Left ventricle myocardium inferior (tissue), 1 donor: ENCODE measurements around the gene HIRIP3. TPM values are rescaled to one million over a fixed set of nuclear protein-coding genes. Genes with fewer than 3 reads are reported as not detected.

Source experiments
- DNase-seq: peaks from one replicate; pipeline ENCODE4 v3.0.0-alpha.2; 2020
- H3K27ac ChIP-seq: fragments of 200-600 bp; replicated peaks from 2 replicates; pipeline ENCODE4 v1.8.0; 2021
- H3K27me3 ChIP-seq: fragments of 200-600 bp; 2 replicates; pipeline ENCODE4 v1.8.0; 2021; ENCODE audit warnings: low read depth
- H3K36me3 ChIP-seq: fragments of 200-600 bp; 2 replicates; pipeline ENCODE4 v1.8.0; 2021
- H3K4me1 ChIP-seq: fragments of 200-600 bp; 2 replicates; pipeline ENCODE4 v1.8.0; 2021
- H3K4me3 ChIP-seq: fragments of 200-600 bp; 2 replicates; pipeline ENCODE4 v1.8.0; 2021; ENCODE audit warnings: mild to moderate bottlenecking, moderate library complexity
- H3K9me3 ChIP-seq: fragments of 200-600 bp; replicated peaks from 2 replicates; pipeline ENCODE4 v1.8.0; 2021
- intact Hi-C: fragments of 100-400 bp; cut with micrococcal nuclease; formaldehyde crosslinking; loops from one replicate; pipeline ENCODE4 v1.11.0; 2022
- total RNA-seq: library from RNA; stranded (reverse); fragmentation: NEBNext Ultra II Directional; extraction: Animal tissue kit (Norgen Biotek cat#: 25700); gene quantifications from one replicate; pipeline ENCODE4 v1.2.1, GENCODE V29; 2021
- TF ChIP-seq, protein P1 (sequence below): fragments of 200-600 bp; IDR thresholded peaks from 2 replicates; pipeline ENCODE4 v1.8.0; 2021; ENCODE audit warnings: antibody characterized with exemption, mild to moderate bottlenecking, borderline replicate concordance
- donor health status: DM: no; HTN: yes; CAD: no; lungs with severe emphysema.

HIRIP3 gene
- total RNA-seq, 1 donor from 2014 or later, result 18.8 TPM

DNA sequence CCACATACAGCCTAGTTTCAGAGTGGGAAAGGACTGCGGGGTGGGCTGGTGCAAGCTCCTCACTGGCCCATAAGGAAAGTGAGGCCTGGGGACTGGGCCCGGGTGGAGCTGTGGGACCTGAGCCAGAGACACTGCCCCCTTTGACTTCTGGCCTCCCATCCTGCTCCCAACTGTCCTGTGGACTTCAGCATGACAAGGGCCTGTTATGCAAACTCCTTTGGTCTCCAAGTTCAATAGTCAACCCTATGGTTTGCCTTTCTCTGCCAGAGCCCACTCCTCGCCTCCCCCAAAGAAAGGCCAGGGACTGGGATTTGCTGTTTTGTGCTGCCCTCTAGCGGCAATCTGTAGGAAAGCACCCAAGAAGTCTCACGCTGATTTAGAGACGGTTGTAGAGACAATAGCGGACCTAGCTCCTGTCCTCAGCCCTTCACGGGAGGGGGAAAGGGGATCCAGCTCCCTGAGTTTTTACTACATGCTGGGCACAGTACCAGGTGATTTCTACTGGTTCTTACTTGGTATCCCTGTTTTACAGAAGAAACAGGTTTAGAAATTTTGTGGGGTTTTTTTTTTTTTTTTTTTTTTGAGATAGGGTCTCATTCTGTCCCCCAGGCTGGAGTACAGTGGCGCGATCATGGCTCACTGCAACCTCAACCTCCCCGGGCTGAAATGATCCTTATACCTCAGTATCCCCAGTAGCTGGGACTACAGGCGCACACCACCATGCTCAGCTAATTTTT is 36.8 kb upstream of the HIRIP3 start:
- intact Hi-C loops, result no loop called here
- TF ChIP-seq, protein P1, sequence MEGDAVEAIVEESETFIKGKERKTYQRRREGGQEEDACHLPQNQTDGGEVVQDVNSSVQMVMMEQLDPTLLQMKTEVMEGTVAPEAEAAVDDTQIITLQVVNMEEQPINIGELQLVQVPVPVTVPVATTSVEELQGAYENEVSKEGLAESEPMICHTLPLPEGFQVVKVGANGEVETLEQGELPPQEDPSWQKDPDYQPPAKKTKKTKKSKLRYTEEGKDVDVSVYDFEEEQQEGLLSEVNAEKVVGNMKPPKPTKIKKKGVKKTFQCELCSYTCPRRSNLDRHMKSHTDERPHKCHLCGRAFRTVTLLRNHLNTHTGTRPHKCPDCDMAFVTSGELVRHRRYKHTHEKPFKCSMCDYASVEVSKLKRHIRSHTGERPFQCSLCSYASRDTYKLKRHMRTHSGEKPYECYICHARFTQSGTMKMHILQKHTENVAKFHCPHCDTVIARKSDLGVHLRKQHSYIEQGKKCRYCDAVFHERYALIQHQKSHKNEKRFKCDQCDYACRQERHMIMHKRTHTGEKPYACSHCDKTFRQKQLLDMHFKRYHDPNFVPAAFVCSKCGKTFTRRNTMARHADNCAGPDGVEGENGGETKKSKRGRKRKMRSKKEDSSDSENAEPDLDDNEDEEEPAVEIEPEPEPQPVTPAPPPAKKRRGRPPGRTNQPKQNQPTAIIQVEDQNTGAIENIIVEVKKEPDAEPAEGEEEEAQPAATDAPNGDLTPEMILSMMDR, result peak; percentile 67
- no peaks in the 10 kb centered on the region for H3K9me3 ChIP-seq
- DNase-seq, result no peak
- no peak overlapping the region for H3K4me3 ChIP-seq
- peaks cover 9% of the 10 kb centered on the region for H3K4me1 ChIP-seq
- H3K36me3 ChIP-seq, result no peaks in the 10 kb centered on the region
- no peak overlapping the region for H3K27ac ChIP-seq
- peaks cover 96% of the 10 kb centered on the region for H3K27me3 ChIP-seq

DNA sequence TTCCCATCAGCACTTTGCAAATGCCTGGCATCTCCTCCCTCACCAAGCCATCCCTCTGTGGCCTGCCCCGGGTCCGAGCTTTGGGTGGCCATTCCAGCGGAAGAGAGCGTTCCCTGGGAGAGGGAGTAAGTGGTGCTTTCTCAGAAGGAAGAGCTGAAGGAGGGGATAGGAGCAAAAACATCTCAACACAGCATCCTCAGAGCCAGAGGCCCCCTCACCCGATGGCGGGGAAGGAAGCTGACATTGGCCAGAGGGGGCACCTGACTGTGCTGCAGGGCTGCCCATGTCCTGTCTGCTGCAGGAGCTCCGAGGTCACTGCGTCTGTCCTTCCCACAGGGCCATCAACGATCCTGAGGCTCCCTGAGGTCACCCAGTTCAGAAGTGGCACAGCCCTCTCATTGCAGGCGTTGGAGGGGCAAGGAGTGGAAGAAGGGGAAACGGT is 36.1 kb upstream of the HIRIP3 start:
- H3K27me3 ChIP-seq, result peaks cover 100% of the 10 kb centered on the region
- DNase-seq, result no peak
- intact Hi-C loops, result no loop called here
- TF ChIP-seq, protein P1, result no peak
- H3K4me1 ChIP-seq, result peaks cover 9% of the 10 kb centered on the region
- H3K9me3 ChIP-seq, result no peaks in the 10 kb centered on the region
- H3K4me3 ChIP-seq, result no peak overlapping the region
- no peaks in the 10 kb centered on the region for H3K36me3 ChIP-seq
- no peak overlapping the region for H3K27ac ChIP-seq

DNA sequence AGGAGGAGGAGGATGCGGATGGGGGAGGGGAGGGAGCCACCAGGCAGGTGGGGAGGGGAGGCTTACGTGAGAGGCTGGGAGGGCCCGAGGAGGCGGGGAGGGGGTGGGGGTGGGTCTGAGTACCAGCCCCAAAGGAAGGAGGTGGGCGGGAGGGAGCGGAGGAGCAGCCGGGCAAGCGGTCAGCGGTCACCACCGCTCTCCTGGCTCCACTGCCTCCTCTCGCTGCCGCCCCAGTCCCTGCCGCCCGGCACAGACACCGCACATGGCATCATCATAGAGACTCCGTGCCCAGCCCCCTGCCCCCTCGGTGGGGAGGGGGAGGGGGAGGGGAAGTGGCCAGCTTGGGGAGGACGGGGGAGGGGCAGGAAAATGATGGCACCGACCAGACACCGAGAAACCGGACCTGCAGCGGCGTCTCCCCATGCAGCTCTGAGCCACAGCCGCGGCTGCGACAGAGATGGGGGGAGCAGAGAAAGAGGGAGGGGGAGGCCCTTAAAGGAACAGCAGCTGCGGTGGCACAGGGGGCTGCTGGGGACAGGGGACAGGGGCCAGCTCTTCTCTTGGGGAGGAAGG is 35.5 kb upstream of the HIRIP3 start, which contains the start of gene TLCD3B:
TLCD3B (minus strand) TSS at position 431 of the 573 bp plus-strand sequence. CDS start 744 bp downstream, outside the sequence.
- peak within 1 kb of the TSS; percentile 17 for H3K4me3 ChIP-seq
- no peak for DNase-seq
- intact Hi-C loops, result no loop called here
- H3K4me1 ChIP-seq, result peaks cover 9% of the 10 kb centered on the region
- H3K36me3 ChIP-seq, result no peaks in the 10 kb centered on the region
- no peak within 1 kb of the TSS for H3K27ac ChIP-seq
- H3K9me3 ChIP-seq, result no peaks in the 10 kb centered on the region
- peaks cover 100% of the 10 kb centered on the region for H3K27me3 ChIP-seq
- TF ChIP-seq, protein P1, result no peak

DNA sequence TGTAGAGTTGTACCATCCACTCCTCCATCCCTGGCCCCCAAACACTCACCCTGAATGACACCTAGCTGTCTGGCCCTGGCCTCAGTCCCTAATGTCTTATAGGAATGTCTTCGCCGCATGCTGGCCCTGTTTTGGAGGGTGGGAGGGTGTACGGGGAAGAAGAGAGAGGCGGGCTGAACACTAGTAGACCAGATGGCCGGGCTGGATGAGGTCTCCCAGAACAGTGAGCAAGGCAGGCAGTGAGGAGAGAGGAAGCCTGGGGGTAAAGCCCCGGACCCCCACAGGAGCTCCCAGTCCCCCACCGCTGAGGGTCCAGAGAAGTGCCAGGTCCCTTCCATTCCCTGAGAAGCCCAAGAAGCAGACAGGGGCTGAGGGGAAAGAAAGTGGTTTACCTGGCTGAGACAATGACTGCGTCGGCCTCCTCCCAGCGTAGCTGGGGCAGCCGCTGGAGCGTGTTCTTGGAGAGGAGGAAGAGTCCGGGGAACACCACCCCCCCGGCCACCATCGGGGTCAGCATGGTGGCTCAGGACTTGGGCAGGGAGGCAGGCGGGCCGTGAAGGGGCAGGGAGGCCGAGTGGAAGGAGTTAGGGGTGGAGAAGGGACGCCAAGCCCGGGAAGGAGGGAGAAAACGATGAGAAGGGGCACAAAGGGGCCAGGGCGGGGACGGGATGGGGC is 34.7 kb upstream of the HIRIP3 start:
- H3K27me3 ChIP-seq, result peaks cover 100% of the 10 kb centered on the region
- H3K9me3 ChIP-seq, result no peaks in the 10 kb centered on the region
- H3K4me1 ChIP-seq, result peaks cover 9% of the 10 kb centered on the region
- no peak overlapping the region for H3K4me3 ChIP-seq
- DNase-seq, result no peak
- TF ChIP-seq, protein P1, result no peak
- no peaks in the 10 kb centered on the region for H3K36me3 ChIP-seq
- no peak overlapping the region for H3K27ac ChIP-seq
- intact Hi-C loops, result no loop called here

- Histone ChIP-seq H3K27me3 (peaks cover 98% of the 10 kb centered on the region), H3K4me1 (peaks cover 9% of the 10 kb centered on the region), H3K4me3 (no peak overlapping the region), H3K36me3 (no peaks in the 10 kb centered on the region), H3K9me3 (no peaks in the 10 kb centered on the region), H3K27ac (no peak overlapping the region)
- TF ChIP-seq, protein P1, result no peak
- DNase-seq, result no peak
- intact Hi-C loops, result no loop called here
These were observed 33.1 kb upstream of the HIRIP3 start for GRCh38 chr16:30028438-30029076.
